Measurements from ENCODE around the gene THADA.

THADA gene

DNA sequence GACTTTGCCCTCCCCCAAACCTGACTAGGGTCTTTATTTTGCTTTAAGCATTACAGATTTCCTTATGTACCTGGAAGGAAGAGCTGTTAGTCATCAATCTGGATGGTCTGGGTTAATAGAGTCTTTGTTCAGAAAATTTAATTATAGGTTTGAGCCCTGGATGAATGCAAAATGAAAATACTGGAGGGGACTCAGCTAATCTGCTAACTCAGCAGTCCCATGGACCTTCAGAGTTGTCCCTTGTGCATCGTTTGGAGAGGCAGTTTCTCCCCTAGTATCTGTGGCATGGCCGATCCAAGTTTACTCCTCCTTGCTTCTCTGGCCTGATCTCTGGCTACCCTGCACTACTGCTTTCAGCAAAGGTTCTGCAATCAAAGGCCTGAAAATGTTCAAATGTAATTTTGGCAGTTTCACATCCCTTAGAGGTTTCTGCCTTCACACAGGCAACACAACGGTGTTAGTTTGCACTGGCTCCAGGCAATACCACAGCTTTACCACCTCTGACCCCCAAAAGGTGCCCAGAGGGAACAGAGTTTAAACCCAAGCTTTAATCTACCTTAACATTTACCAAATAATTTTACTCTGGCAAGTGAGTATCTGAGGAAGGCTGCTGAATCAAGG is 134.3 kb downstream of the THADA start:
- Histone ChIP-seq H3K4me2 (peak overlapping the region in 6 of 11 experiments; percentile 6 to 70 (median 60); a peak in 11 of 22 replicates), H3K27ac (peak overlapping the region in 5 of 11 experiments; percentile 1 to 47 (median 21); a peak in 5 of 22 replicates), H4K20me1 (no peaks in the 10 kb centered on the region), H3K36me3 (peaks cover 0 to 9% (median 0%) of the 10 kb centered on the region in 11 experiments; a peak in 5 of 22 replicates), H3K9me3 (replicated peaks in 1 of 11) (0 out of 22 replicates have a peak, but pooled peaks cover 0 to 5% (median 0%) of the 10 kb centered on the region in 11 experiments), H3K27me3 (no peaks in the 10 kb centered on the region), H3K4me1 (peaks cover 0 to 77% (median 14%) of the 10 kb centered on the region in 10 experiments; a peak in 11 of 20 replicates), H3K4me3 (no peak overlapping the region), H3K9ac (peak overlapping the region in 3 of 11 experiments; percentile 27 to 38 (median 28); a peak in 3 of 22 replicates)
- TF ChIP-seq Cebpa-rat (IDR thresholded peaks at IDR 0.05): no peak

DNA sequence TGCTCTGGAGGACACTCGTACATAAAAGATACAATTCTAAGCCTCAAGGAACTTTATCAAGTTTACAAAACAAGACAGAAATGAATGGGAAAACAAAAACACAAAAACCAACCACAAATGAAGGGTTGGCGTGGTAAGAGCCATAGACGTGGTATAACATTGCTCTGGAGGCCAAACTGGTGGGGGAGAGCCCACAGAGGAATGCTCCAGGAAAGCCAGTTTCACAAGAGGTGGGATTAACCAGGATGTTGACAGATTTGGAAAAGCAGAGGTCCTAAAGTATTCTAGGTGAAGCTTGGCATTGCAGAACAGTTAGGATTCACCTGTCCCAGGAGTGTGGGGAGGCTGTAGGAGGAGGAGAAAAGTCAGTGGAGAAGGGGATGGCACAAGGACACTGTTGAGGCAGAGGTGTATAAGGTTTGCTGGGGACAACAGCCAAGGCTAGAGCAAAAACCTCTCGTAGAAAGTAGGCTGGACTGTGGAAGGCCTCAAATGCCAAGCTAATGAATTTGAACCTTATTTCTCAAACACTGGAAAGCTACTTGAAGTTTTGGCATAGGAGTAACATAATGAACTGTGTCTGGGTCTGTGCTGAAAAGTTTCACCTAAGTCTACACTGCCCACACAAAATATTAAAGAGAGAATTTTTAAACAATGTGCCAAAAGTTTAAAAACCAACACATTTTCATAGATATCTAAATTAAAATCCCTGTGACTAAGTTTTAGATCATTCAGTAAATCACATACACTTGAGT is 135.1 kb downstream of the THADA start:
- H3K4me2 ChIP-seq: peak overlapping the region in 4 of 11 experiments; percentile 53 to 71 (median 68); a peak in 8 of 22 replicates

DNA sequence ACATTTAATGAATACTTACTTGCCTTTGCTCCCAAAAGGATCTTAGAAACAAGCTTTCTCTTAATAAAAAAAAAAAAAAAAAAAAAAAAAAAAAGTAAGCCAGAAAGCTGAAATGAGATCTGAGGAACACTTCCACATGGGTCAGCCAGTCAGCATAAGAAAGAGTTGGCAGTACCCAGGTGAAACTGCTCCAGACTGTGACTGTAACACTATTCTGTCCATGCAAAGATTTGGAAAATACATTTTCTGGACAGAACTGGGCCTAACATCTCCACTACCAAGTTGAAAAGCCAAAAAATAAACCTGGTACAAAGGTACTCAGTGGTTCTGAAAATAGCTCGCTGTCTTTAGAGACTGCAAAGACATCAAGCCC is 135.7 kb downstream of the THADA start:
- no peaks in the 10 kb centered on the region for H3K27me3 ChIP-seq
- H3K4me3 ChIP-seq: no peak overlapping the region

More for the DNA sequence above, 135.1 kb downstream of the THADA start:
- H3K9ac ChIP-seq: peak overlapping the region in 1 of 11 experiments; percentile 28; a peak in 1 of 22 replicates
- peaks cover 0 to 85% (median 17%) of the 10 kb centered on the region in 10 experiments; a peak in 11 of 20 replicates for H3K4me1 ChIP-seq
- peaks cover 0 to 5% (median 0%) of the 10 kb centered on the region in 11 experiments; a peak in 4 of 22 replicates for H3K36me3 ChIP-seq
- H3K27me3 ChIP-seq: no peaks in the 10 kb centered on the region
- H3K4me3 ChIP-seq: no peak overlapping the region
- TF ChIP-seq Cebpa-rat (IDR thresholded peaks at IDR 0.05): no peak
- no peaks in the 10 kb centered on the region for H3K9me3 ChIP-seq (replicated peaks in 1 of 11)
- no peaks in the 10 kb centered on the region for H4K20me1 ChIP-seq
- H3K27ac ChIP-seq: peak overlapping the region in 1 of 11 experiments; percentile 47; a peak in 2 of 22 replicates

DNA sequence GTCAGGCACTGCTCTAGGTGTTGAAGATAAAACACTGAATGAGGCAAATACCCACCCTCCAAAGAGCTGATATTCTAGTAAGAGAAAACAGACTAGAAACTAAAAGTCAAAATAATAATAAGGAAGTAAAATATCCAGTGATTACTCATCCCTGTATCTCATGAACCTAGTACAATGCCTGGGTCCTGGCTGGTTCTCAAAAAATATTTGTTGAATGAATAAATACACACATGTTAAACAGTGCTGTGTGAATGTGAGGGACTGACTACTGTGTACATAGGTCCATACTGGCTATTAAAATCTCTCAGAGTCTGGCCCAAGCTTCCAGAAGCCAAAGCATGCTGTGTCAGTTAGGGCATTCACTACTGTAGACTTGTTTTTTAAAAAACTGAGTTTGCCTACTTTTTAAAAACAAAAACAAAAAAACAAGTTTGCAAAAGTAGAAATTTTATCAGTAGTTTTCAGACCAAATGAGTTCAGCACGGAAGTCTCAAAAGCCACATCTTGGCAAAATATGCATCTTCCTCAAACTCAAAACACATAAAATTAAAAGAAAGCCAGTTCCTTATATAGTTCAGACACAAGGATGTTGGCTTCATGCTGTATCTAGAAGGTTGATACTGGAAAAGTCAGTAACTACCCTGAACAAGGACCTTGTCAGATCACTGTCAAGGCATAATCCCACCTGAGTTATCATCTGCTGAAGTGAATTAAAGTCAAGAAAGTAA is 136.2 kb downstream of the THADA start:
- Histone ChIP-seq H3K4me2 (peak overlapping the region in 4 of 11 experiments; percentile 26 to 71 (median 57); a peak in 8 of 22 replicates), H3K27ac (peak overlapping the region in 1 of 11 experiments; percentile 25; a peak in 2 of 22 replicates), H3K4me1 (peaks cover 0 to 86% (median 17%) of the 10 kb centered on the region in 10 experiments; a peak in 10 of 20 replicates), H4K20me1 (no peaks in the 10 kb centered on the region), H3K9ac (no peak overlapping the region), H3K4me3 (no peak overlapping the region), H3K9me3 (replicated peaks in 1 of 11) (no peaks in the 10 kb centered on the region), H3K27me3 (no peaks in the 10 kb centered on the region), H3K36me3 (peaks cover 0 to 5% (median 0%) of the 10 kb centered on the region in 11 experiments; a peak in 4 of 22 replicates)
- no peak for TF ChIP-seq Cebpa-rat (IDR thresholded peaks at IDR 0.05)

More for the DNA sequence above, 135.7 kb downstream of the THADA start:
- H3K4me1 ChIP-seq: peaks cover 0 to 86% (median 17%) of the 10 kb centered on the region in 10 experiments; a peak in 10 of 20 replicates
- TF ChIP-seq Cebpa-rat (IDR thresholded peaks at IDR 0.05): no peak
- H3K9me3 ChIP-seq (replicated peaks in 1 of 11): no peaks in the 10 kb centered on the region
- H4K20me1 ChIP-seq: no peaks in the 10 kb centered on the region
- H3K4me2 ChIP-seq: peak overlapping the region in 3 of 11 experiments; percentile 26 to 71 (median 70); a peak in 4 of 22 replicates
- peaks cover 0 to 5% (median 0%) of the 10 kb centered on the region in 11 experiments; a peak in 4 of 22 replicates for H3K36me3 ChIP-seq
- H3K27ac ChIP-seq: no peak overlapping the region
- H3K9ac ChIP-seq: no peak overlapping the region

DNA sequence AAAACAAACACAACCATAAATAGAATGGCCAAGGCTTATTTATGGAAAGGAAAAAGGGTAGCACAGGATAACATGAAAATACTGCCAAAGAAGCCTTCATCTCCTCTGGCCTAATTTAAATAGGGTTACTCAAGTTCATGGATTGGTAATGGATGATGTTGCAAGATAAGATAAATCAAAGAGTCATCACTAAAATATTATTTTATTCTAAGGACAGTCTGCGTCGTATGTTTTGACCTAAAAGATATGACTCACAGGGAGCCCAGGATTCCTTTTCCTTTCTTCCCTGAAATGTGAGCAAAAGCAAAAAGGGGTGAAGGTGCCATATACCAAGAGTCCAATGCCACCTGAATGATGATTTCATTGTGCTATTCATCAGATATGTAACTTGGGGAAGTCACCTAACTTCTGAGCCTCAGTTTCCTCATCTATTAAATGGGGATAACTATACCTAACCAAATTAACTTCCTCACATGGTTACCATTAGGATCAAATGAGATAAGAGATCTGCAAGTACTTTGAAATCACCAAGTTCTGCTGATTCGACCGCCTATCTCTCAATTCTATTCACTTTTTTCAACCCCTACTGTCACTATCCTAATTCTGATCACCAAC is 137.7 kb downstream of the THADA start:
- Histone ChIP-seq H4K20me1 (no peaks in the 10 kb centered on the region), H3K4me1 (peaks cover 0 to 83% (median 17%) of the 10 kb centered on the region in 10 experiments; a peak in 10 of 20 replicates), H3K4me3 (no peak overlapping the region), H3K9ac (no peak overlapping the region), H3K36me3 (peaks cover 0 to 7% (median 0%) of the 10 kb centered on the region in 11 experiments; a peak in 4 of 22 replicates), H3K27me3 (no peaks in the 10 kb centered on the region), H3K4me2 (peak overlapping the region in 3 of 11 experiments; percentile 38 to 50 (median 45); a peak in 6 of 22 replicates), H3K27ac (no peak overlapping the region), H3K9me3 (replicated peaks in 1 of 11) (no peaks in the 10 kb centered on the region)
- no peak for TF ChIP-seq Cebpa-rat (IDR thresholded peaks at IDR 0.05)

DNA sequence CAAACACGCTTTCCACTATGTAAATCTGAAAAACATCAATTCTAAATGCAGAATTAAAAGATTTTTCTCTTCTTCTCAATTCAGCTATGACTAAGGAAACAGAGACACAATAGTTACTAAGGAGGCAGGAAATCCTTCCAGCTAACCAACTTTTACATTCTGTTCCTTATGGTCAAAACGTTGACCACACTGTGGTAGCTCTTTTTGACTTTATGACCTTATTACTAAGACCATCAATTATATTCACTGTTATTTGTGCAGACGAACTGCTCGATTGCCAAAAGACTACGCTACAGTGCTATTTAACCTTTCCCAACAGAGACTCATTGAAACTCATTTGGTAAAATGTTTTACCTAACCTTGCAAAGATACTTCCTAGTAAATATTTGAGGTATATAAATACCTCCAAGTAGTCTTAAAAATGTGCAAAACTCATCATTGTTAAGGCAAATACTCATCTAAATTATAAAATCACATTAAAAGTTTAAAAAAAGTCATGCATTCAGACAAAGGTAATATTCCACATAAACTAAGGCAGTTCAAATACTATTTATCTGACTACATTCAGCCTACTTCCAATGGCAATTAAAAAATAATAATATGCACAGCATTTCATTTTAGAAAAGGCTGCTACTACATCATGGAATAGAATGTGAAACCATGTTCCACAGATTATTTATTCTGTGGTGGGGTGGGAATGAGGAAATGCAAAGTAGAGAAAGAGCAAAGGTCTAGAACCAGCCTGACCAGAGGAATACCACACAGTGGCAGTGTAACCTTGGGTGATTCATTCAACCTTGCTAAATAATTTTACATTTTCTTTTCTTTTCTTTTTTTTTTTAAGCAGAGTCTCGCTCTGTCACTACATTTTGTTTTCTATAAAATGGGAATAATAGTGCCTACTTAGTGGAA is 139.9 kb downstream of the THADA start:
- no peak overlapping the region for H3K4me3 ChIP-seq
- TF ChIP-seq Cebpa-rat (IDR thresholded peaks at IDR 0.05): no peak

DNA sequence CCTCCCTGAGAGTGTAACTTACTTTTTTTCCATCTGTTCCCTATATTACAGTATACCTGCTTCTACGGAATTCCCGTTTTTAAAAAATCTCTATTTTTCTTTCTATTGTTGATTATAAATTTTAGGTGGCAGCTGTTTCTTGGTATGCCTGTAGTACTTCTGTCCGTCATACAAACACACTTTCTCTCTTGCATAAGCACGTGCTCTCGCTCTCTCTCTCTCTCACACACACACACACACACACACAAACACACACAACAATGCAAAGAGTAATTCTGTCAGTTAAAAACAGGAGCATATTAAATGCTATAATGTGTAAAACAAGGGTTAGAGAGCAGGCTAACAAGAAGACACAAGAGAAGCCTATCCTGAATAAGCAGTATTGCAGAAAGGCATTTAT is 140.5 kb downstream of the THADA start:
- peaks cover 0 to 33% (median 17%) of the 10 kb centered on the region in 11 experiments; a peak in 12 of 22 replicates for H3K36me3 ChIP-seq
- no peak overlapping the region for H3K9ac ChIP-seq
- peaks cover 0 to 74% (median 11%) of the 10 kb centered on the region in 10 experiments; a peak in 10 of 20 replicates for H3K4me1 ChIP-seq
- no peaks in the 10 kb centered on the region for H4K20me1 ChIP-seq
- no peak overlapping the region for H3K4me3 ChIP-seq
- no peaks in the 10 kb centered on the region for H3K27me3 ChIP-seq
- H3K4me2 ChIP-seq: peak overlapping the region in 5 of 11 experiments; percentile 47 to 66 (median 61); a peak in 10 of 22 replicates
- TF ChIP-seq Cebpa-rat (IDR thresholded peaks at IDR 0.05): no peak
- H3K9me3 ChIP-seq (replicated peaks in 1 of 11): peaks cover 5 to 17% (median 13%) of the 10 kb centered on the region in 11 experiments; a peak in 20 of 22 replicates
- no peak overlapping the region for H3K27ac ChIP-seq

More for the DNA sequence above, 139.9 kb downstream of the THADA start:
- Histone ChIP-seq H3K9me3 (replicated peaks in 1 of 11) (peaks cover 0 to 10% (median 8%) of the 10 kb centered on the region in 11 experiments; a peak in 13 of 22 replicates), H3K27me3 (no peaks in the 10 kb centered on the region), H4K20me1 (no peaks in the 10 kb centered on the region), H3K4me2 (peak overlapping the region in 5 of 11 experiments; percentile 47 to 66 (median 61); a peak in 10 of 22 replicates), H3K9ac (no peak overlapping the region), H3K27ac (no peak overlapping the region), H3K36me3 (peaks cover 0 to 27% (median 10%) of the 10 kb centered on the region in 11 experiments; a peak in 9 of 22 replicates), H3K4me1 (peaks cover 0 to 80% (median 11%) of the 10 kb centered on the region in 10 experiments; a peak in 10 of 20 replicates)
